SH-SY5Y (cell line): ENCODE data around the gene SERPIND1.

Experiments
- GATA2 ChIP-seq: IDR thresholded peaks from 2 replicates; pipeline ENCODE4 v1.6.1; 2011; ENCODE audit warnings: mild to moderate bottlenecking, low read depth, low read length
- GATA3 ChIP-seq: IDR thresholded peaks from 2 replicates; pipeline ENCODE4 v1.6.1; 2011; ENCODE audit warnings: low read depth, mild to moderate bottlenecking, low read length, moderate library complexity

DNA sequence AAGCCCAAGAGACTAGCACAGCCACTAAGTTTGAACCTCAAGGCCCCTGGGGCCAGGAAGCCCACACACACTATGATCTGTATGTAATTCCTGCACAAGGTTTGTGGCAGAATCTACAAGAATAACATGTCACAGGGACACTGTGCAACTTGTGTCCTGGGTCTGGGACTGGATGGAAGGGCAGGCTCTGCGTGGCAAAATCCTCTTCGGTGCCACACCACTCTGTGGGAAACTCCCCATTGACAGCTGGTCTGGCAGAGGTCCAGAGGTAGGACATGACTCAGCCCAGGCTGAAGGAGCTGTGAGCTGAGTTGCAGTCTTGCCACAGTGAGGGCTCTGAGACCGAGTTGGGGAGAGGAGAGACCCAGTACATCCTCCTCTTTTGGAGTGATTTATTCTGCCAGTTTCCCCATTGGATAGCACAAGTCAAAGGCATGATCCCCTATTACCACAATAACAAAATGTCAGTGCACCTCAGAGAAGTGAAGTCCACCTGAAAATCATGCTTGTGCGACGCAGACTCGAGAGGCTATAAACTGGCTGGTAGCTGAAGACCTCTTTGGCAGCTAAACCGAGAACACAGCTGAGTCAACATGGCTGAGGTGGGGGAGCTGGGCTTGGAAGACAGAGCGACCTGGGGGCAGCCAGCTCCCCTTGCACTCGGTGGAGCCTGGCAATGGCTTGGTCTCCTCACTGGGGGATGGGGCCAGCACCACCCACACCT, 23.3 kb upstream of the SERPIND1 start:
- TF ChIP-seq GATA3 (no peak), GATA2 (no peak)
